ENCODE results near the gene MRPL4.
"Not testable (repeated sequence)": the region's sequence is repeated elsewhere in the genome, so short reads cannot be mapped to it uniquely, and the experiment has no call there.

MRPL4 gene

GRCh38 chr19:10270616-10271394, 18.8 kb downstream of the MRPL4 start, which contains the start of gene ICAM1:
Gene ICAM1, plus strand, starts transcription at chr19:10271120. Its CDS starts 40 bp downstream, at chr19:10271160.
- no peak for TF ChIP-seq CTCF (conservative IDR thresholded peaks at IDR 0.05; ENCODE audit: low read depth, low read length)

GRCh38 chr19:10271543-10272086, 19.6 kb downstream of the MRPL4 start:
- H3K4me3 ChIP-seq (ENCODE audit: low read depth, low read length): peak overlapping the region; percentile 81
- no peak for TF ChIP-seq CTCF (conservative IDR thresholded peaks at IDR 0.05; ENCODE audit: low read depth, low read length)
- DNase-seq (ENCODE audit: low read depth): peak; percentile 65

More at GRCh38 chr19:10270616-10271394, 18.8 kb downstream of the MRPL4 start, which contains the start of gene ICAM1:
- DNase-seq (ENCODE audit: low read depth): peak; percentile 95
- peak within 1 kb of the TSS; percentile 81 for H3K4me3 ChIP-seq (ENCODE audit: low read depth, low read length)

DNA sequence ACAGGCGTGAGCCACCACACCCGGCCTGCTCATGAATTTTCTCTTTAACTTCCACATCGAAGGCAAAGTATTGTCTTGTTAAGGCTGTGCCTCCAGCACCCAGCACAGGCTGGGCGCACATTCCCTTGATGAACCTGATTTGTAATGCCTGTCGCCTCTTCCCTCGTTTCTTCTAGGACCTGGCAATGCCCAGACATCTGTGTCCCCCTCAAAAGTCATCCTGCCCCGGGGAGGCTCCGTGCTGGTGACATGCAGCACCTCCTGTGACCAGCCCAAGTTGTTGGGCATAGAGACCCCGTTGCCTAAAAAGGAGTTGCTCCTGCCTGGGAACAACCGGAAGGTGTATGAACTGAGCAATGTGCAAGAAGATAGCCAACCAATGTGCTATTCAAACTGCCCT, 22.6 kb downstream of the MRPL4 start:
- TF ChIP-seq CTCF (conservative IDR thresholded peaks at IDR 0.05; ENCODE audit: low read depth, low read length): no peak
- DNase-seq (ENCODE audit: low read depth): no peak

DNA sequence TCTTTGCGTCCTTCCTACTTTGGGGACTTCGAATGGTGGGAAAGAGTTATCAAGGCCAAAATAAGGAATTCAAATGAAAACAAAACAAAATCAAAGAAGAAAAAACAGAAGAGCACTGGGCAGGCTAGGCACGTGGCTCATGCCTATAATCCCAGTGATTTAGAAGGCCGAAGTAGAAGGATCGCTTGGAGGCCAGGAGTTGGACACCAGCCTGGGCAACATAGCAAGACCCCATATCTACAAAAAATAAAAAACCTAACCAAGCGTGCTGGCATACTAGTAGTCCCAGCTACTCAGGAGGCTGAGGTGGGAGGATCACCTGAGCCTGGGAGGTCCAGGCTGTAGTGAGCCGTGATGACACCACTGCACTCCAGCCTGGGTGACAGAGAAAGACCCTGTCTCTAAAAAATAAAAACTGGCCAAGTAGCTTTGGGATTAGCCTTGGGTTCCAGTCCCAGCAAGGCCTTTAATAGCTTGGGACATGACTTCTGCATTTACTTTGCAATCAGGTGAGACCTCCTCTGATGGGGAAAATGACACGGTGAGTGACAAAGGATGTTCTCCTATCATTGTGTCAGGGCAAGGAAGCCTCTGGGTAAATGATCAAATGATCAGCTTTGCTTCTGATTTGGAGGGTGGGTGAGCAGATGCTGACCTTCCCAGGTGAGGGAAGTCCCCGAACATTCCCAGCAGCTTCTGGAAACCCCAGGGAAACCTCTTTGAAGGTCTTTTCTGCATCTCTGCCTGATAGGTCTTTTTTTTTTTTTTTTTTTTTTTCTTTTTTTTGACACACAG, 26.0 kb downstream of the MRPL4 start:
- TF ChIP-seq CTCF (conservative IDR thresholded peaks at IDR 0.05; ENCODE audit: low read depth, low read length): no peak
- no peak for DNase-seq (ENCODE audit: low read depth)
- no peak overlapping the region for H3K4me3 ChIP-seq (ENCODE audit: low read depth, low read length)

More for the DNA sequence above, 22.6 kb downstream of the MRPL4 start:
- H3K4me3 ChIP-seq (ENCODE audit: low read depth, low read length): no peak overlapping the region

DNA sequence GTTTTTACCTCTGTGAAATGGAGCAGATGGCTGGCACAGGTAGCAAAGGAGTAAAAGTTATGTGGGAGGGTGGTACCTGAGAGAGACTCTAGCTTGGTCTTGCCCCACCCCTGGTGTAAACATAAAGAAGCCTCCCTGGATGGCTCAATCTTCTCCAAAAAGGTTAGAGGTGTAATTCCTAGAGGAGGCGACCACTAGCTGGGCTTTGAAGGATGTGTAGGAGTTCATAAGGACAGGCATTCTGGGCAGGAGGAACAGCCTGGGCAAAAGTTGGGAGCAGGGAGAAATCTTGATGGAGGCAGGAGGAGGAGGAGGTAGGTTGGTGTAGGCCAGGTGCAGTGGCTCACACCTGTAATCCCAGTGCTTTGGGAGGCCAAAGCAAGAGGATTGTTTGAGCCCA, 26.9 kb downstream of the MRPL4 start:
- no peak for DNase-seq (ENCODE audit: low read depth)
- H3K4me3 ChIP-seq (ENCODE audit: low read depth, low read length): no peak overlapping the region
- TF ChIP-seq CTCF (conservative IDR thresholded peaks at IDR 0.05; ENCODE audit: low read depth, low read length): no peak

GRCh38 chr19:10279737-10280442, 27.9 kb downstream of the MRPL4 start:
- H3K4me3 ChIP-seq (ENCODE audit: low read depth, low read length): no peak overlapping the region
- no peak for TF ChIP-seq CTCF (conservative IDR thresholded peaks at IDR 0.05; ENCODE audit: low read depth, low read length)
- no peak for DNase-seq (ENCODE audit: low read depth)

DNA sequence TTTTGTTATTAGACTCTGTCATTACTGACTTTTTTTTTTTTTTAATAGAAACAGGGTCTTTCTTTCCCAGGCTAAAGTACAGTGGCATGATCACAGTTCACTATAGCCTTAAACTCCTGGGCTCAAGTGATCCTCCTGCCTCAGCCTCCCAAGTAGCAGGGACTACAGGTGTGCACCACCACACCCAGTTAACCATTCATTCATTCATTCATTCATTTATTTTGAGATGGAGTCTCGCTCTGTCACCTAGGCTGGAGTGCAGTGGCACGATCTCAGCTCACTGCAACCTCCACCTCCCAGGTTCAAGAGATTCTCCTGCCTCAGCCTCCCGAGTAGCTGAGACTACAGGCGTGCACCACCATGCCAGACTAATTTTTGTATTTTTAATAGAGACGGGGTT, 30.0 kb downstream of the MRPL4 start:
- H3K4me3 ChIP-seq (ENCODE audit: low read depth, low read length); DNase-seq (ENCODE audit: low read depth): not testable (repeated sequence)

Data from choroid plexus epithelial cell (primary cell).